RWPE2 (cell line): Measurements from ENCODE around the gene TNFSF12.

Experiments used
- ATAC-seq: fragments of 200-7000 bp; cut with Tn5 transposase; 3 replicates; pipeline ENCODE4 v1.9.1; 2021; ENCODE audit warnings: low read depth
- DNase-seq: peaks from one replicate; pipeline ENCODE4 v3.0.0-alpha.2; 2020; ENCODE audit warnings: low spot score
- H3K27ac ChIP-seq: fragments of 450-650 bp; 2 replicates; pipeline ENCODE4 v1.5.1; 2017; ENCODE audit warnings: mild to moderate bottlenecking; ENCODE audit not compliant: poor library complexity, severe bottlenecking
- H3K27me3 ChIP-seq: fragments of 250-450 bp; sonication (Bioruptor Pico); 2 replicates; pipeline ENCODE4 v1.5.1; 2021; ENCODE audit warnings: mild to moderate bottlenecking, moderate library complexity; ENCODE audit not compliant: insufficient read depth, poor library complexity, severe bottlenecking
- H3K36me3 ChIP-seq: fragments of 250-450 bp; sonication (Bioruptor Pico); 2 replicates; pipeline ENCODE4 v1.5.1; 2020; ENCODE audit warnings: low read depth, mild to moderate bottlenecking, moderate library complexity
- H3K4me1 ChIP-seq: fragments of 250-450 bp; sonication (Bioruptor Pico); 2 replicates; pipeline ENCODE4 v1.5.1; 2021; ENCODE audit warnings: mild to moderate bottlenecking, moderate library complexity; ENCODE audit not compliant: insufficient read depth, poor library complexity, severe bottlenecking
- H3K4me3 ChIP-seq: fragments of 250-450 bp; sonication (Bioruptor Pico); 2 replicates; pipeline ENCODE4 v1.5.1; 2021; ENCODE audit warnings: mild to moderate bottlenecking, moderate library complexity; ENCODE audit not compliant: severe bottlenecking
- H3K9me3 ChIP-seq: fragments of 250-450 bp; sonication (Bioruptor Pico); 2 replicates; pipeline ENCODE4 v1.5.1; 2021; ENCODE audit warnings: mild to moderate bottlenecking, moderate library complexity; ENCODE audit not compliant: severe bottlenecking
- TF ChIP-seq, protein P1 (sequence below): fragments of 450-650 bp; IDR thresholded peaks from one replicate; pipeline ENCODE4 v1.5.1; 2017; ENCODE audit warnings: mild to moderate bottlenecking, moderate library complexity; ENCODE audit not compliant: poor library complexity, severe bottlenecking

TNFSF12 gene

DNA sequence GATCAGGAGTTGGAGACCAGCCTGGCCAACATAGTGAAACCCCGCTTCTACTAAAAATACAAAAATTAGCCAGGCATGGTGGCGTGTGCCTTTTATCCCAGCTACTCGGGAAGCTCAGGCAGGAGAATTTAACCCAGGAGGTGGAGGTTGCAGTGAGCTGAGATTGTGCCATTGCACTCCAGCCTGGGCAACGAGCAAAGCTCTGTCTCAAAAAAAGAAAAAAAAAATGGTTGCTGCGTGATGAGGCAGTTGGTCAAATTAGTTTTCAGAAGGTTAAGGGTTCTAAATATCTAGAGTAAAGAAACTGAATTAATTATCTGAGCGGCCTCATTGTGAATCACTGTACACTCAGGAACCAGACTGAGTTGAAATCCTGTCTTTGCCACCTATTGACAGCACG, 27.1 kb downstream of the TNFSF12 start:
- no peaks in the 10 kb centered on the region for H3K27me3 ChIP-seq
- no peak overlapping the region for H3K4me3 ChIP-seq
- ATAC-seq (no peak), DNase-seq (no peak)
- peaks cover 69% of the 10 kb centered on the region for H3K36me3 ChIP-seq
- TF ChIP-seq, protein P1, sequence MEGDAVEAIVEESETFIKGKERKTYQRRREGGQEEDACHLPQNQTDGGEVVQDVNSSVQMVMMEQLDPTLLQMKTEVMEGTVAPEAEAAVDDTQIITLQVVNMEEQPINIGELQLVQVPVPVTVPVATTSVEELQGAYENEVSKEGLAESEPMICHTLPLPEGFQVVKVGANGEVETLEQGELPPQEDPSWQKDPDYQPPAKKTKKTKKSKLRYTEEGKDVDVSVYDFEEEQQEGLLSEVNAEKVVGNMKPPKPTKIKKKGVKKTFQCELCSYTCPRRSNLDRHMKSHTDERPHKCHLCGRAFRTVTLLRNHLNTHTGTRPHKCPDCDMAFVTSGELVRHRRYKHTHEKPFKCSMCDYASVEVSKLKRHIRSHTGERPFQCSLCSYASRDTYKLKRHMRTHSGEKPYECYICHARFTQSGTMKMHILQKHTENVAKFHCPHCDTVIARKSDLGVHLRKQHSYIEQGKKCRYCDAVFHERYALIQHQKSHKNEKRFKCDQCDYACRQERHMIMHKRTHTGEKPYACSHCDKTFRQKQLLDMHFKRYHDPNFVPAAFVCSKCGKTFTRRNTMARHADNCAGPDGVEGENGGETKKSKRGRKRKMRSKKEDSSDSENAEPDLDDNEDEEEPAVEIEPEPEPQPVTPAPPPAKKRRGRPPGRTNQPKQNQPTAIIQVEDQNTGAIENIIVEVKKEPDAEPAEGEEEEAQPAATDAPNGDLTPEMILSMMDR = no peak
- H3K27ac ChIP-seq = peak overlapping the region; percentile 98
- no peaks in the 10 kb centered on the region for H3K9me3 ChIP-seq
- peaks cover 20% of the 10 kb centered on the region for H3K4me1 ChIP-seq

GRCh38 chr17:7576432-7576937, 27.6 kb downstream of the TNFSF12 start:
- peaks cover 23% of the 10 kb centered on the region for H3K4me1 ChIP-seq
- no peak overlapping the region for H3K4me3 ChIP-seq
- H3K36me3 ChIP-seq = peaks cover 64% of the 10 kb centered on the region

GRCh38 chr17:7577327-7578199, 28.7 kb downstream of the TNFSF12 start:
- H3K9me3 ChIP-seq = no peaks in the 10 kb centered on the region
- ATAC-seq (no peak), DNase-seq (no peak)
- H3K27me3 ChIP-seq = no peaks in the 10 kb centered on the region
- H3K4me1 ChIP-seq = peaks cover 23% of the 10 kb centered on the region
- H3K27ac ChIP-seq = peak overlapping the region; percentile 98
- TF ChIP-seq, protein P1 = no peak
- H3K4me3 ChIP-seq = no peak overlapping the region
- peaks cover 64% of the 10 kb centered on the region for H3K36me3 ChIP-seq

More at GRCh38 chr17:7576432-7576937, 27.6 kb downstream of the TNFSF12 start:
- H3K27me3 ChIP-seq = no peaks in the 10 kb centered on the region
- H3K27ac ChIP-seq = peak overlapping the region; percentile 98
- H3K9me3 ChIP-seq = no peaks in the 10 kb centered on the region
- DNase-seq (no peak), ATAC-seq (no peak)
- TF ChIP-seq, protein P1 = no peak

- Histone ChIP-seq H3K27me3 (no peaks in the 10 kb centered on the region), H3K27ac (peak within 1 kb of the TSS; percentile 98), H3K4me1 (peaks cover 29% of the 10 kb centered on the region), H3K4me3 (no peak within 1 kb of the TSS), H3K36me3 (peaks cover 49% of the 10 kb centered on the region), H3K9me3 (no peaks in the 10 kb centered on the region)
- TF ChIP-seq, protein P1 = no peak
- peak; percentile 89 for DNase-seq
- ATAC-seq = peak; percentile 76
Observed at GRCh38 chr17:7579001-7579833, 30.4 kb downstream of the TNFSF12 start, which contains the start of gene CD68. TSS of gene CD68 (plus strand) at chr17:7579638. CDS start at chr17:7579678, 40 bp downstream.
